Neutrophil (primary cell): ENCODE measurements around the gene GIGYF1.

Experiments
- H3K27ac ChIP-seq: fragments of 200-600 bp; sonication (generic); 2 replicates; pipeline ENCODE4 v1.5.1; 2016; ENCODE audit warnings: mild to moderate bottlenecking, moderate library complexity
- H3K27me3 ChIP-seq: fragments of 200-600 bp; sonication (generic); 2 replicates; pipeline ENCODE4 v1.6.0; 2016; ENCODE audit warnings: mild to moderate bottlenecking
- H3K36me3 ChIP-seq: fragments of 200-600 bp; sonication (generic); 2 replicates; pipeline ENCODE4 v1.5.1; 2017
- H3K4me1 ChIP-seq, 2 experiments: fragments of 200-600 bp in 1 of 2; sonication (generic) in 1 of 2; 1 replicate in 1 of 2; 2 replicates in 1 of 2; pipeline versions ENCODE4 v1.5.1 to v1.6.1; 2013 to 2016; ENCODE audit warnings: low read depth in 1 of 2, low read length in 1 of 2, mild to moderate bottlenecking in 1 of 2, moderate library complexity in 1 of 2; ENCODE audit not compliant: control insufficient read depth in 1 of 2, insufficient read depth in 1 of 2
- H3K4me3 ChIP-seq, 2 experiments: fragments of 200-600 bp in 1 of 2; sonication (generic) in 1 of 2; 1 replicate in 1 of 2; 2 replicates in 1 of 2; pipeline ENCODE4 v1.5.1; 2013 to 2016; ENCODE audit warnings: low read depth in 1 of 2, low read length in 1 of 2, mild to moderate bottlenecking in 1 of 2, moderate library complexity in 1 of 2
- H3K9me3 ChIP-seq: fragments of 200-600 bp; sonication (generic); 2 replicates; pipeline ENCODE4 v1.5.1; 2016
- CTCF ChIP-seq: fragments of 200-600 bp; sonication (generic); IDR thresholded peaks from 2 replicates; pipeline ENCODE4 v1.5.1; 2016; ENCODE audit warnings: antibody characterized with exemption

Gene GIGYF1, protein sequence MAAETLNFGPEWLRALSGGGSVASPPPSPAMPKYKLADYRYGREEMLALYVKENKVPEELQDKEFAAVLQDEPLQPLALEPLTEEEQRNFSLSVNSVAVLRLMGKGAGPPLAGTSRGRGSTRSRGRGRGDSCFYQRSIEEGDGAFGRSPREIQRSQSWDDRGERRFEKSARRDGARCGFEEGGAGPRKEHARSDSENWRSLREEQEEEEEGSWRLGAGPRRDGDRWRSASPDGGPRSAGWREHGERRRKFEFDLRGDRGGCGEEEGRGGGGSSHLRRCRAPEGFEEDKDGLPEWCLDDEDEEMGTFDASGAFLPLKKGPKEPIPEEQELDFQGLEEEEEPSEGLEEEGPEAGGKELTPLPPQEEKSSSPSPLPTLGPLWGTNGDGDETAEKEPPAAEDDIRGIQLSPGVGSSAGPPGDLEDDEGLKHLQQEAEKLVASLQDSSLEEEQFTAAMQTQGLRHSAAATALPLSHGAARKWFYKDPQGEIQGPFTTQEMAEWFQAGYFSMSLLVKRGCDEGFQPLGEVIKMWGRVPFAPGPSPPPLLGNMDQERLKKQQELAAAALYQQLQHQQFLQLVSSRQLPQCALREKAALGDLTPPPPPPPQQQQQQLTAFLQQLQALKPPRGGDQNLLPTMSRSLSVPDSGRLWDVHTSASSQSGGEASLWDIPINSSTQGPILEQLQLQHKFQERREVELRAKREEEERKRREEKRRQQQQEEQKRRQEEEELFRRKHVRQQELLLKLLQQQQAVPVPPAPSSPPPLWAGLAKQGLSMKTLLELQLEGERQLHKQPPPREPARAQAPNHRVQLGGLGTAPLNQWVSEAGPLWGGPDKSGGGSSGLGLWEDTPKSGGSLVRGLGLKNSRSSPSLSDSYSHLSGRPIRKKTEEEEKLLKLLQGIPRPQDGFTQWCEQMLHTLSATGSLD (N-terminal part only)

DNA sequence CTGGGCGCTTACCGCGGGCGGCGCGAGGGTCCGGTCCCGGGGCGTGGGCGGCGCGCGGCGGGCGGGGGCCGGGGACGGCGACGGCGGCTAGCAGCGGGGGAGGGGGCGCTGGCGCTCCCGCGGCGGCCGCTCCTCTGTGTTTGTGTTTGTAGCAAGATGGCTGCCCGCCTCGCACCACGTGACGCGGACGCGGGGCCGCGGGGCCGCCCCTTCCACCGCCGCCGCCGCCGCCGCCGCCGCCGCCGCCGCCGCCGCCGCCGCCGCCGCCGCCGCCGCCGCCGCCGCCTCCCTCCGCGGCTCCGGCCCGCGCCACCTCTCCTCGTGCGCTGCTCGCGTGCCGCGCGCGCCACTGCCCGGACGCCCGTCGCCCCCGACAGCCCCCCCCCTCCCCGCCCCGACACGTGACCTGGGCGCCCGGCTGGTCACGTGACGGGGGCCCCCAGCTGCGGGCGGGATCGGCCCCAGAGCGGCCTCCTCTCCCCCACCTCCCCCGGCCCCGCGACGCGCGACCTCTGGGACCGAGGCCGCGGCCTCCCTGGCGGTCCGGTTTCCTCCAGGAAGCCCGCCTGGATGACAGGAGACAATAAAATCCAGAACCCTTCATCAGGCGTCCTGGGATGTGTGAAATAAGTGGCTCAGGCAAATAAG, at the start of gene GIGYF1:
Gene GIGYF1, minus strand, starts transcription at position 153 of the 648 bp plus-strand sequence. CDS start 6,012 bp downstream, outside the sequence.
- Histone ChIP-seq H3K4me3 (peak within 1 kb of the TSS; percentile 71 to 76), H3K36me3 (peaks cover 2% of the 10 kb centered on the region), H3K4me1 (peaks cover 25 to 28% of the 10 kb centered on the region in 2 experiments), H3K9me3 (no peaks in the 10 kb centered on the region), H3K27ac (peak within 1 kb of the TSS; percentile 65), H3K27me3 (peaks cover 42% of the 10 kb centered on the region)
- TF ChIP-seq CTCF = no peak

DNA sequence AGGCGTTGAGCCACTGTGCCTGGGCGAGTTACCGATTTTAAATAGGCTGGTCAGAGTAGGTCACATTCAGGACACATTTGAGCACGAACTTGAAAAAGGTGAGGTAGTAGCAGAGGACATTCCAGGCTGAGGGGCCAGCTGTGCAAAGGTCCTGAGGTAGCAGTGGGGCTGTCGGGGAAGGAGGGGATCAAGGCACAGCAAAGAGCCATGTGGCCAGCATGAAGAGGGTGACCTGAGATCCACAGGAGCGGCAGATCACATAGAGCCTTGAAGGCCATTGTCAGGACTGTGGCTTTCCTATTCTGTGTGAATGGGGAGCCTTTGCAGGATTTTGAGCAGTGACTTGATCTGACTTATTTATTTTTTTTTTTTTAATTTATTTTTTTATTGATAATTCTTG, 45.9 kb upstream of the GIGYF1 start:
- Histone ChIP-seq H3K9me3 (no peaks in the 10 kb centered on the region), H3K27me3 (peaks cover 9% of the 10 kb centered on the region), H3K4me3 (no peak overlapping the region), H3K36me3 (no peaks in the 10 kb centered on the region), H3K27ac (no peak overlapping the region), H3K4me1 (no peaks in the 10 kb centered on the region)
- TF ChIP-seq CTCF = no peak

DNA sequence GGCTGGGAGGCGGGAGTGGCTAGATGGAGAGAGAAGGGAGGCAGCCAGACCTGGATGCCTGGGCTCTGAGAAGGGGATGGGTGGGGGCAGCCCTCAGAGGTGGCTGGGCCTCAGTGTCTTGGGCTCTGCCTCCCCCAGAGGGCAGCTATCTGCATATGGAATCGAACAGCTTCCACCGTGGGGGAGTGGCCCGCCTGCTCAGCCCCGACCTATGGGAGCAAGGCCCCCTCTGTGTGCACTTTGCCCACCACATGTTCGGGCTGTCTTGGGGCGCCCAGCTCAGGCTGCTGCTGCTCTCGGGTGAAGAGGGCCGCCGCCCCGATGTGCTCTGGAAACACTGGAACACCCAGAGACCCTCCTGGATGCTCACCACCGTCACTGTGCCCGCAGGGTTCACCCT, 42.6 kb upstream of the GIGYF1 start:
- no peaks in the 10 kb centered on the region for H3K9me3 ChIP-seq
- H3K4me1 ChIP-seq = no peaks in the 10 kb centered on the region
- no peak overlapping the region for H3K4me3 ChIP-seq
- no peak for TF ChIP-seq CTCF
- peaks cover 5% of the 10 kb centered on the region for H3K27me3 ChIP-seq
- H3K27ac ChIP-seq = no peak overlapping the region
- no peaks in the 10 kb centered on the region for H3K36me3 ChIP-seq

DNA sequence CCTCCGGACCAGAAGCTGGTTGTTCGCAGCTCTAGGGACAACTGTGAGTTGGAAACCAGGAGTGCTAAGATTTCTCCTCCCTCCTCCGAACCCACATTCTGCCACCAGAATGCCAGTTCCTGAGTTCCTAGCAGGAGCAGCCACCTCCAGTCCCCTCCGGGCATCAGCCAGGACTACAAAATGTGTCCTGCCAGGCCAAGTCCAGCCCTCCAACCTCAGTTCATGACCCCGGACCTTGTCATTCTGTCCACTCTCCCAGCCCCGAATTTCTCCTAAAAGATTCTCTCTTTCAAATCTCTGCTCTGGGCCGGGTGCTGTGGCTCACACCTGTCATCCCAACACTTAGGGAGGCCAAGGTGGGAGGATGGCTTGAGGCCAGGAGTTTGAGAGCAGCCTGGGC, 41.7 kb upstream of the GIGYF1 start:
- no peaks in the 10 kb centered on the region for H3K36me3 ChIP-seq
- no peak for TF ChIP-seq CTCF
- H3K4me3 ChIP-seq = no peak overlapping the region
- H3K4me1 ChIP-seq = no peaks in the 10 kb centered on the region
- H3K9me3 ChIP-seq = no peaks in the 10 kb centered on the region
- no peak overlapping the region for H3K27ac ChIP-seq
- peaks cover 5% of the 10 kb centered on the region for H3K27me3 ChIP-seq

GRCh38 chr7:100731937-100732636, 38.0 kb upstream of the GIGYF1 start:
- Histone ChIP-seq H3K9me3 (no peaks in the 10 kb centered on the region), H3K36me3 (no peaks in the 10 kb centered on the region), H3K4me3 (no peak overlapping the region), H3K27ac (no peak overlapping the region), H3K4me1 (no peaks in the 10 kb centered on the region), H3K27me3 (peaks cover 21% of the 10 kb centered on the region)
- TF ChIP-seq CTCF = no peak
